ENCODE results near the gene SBF2.

The SBF2 gene

GRCh38 chr11:9874466-9874865, 419.6 kb downstream of the SBF2 start:
- DNase-seq (no peak), ATAC-seq (ENCODE audit: insufficient read depth, low read depth) (no peak)
- Histone ChIP-seq H3K27me3 (ENCODE audit: insufficient read depth, low read length, poor library complexity) (no peaks in the 10 kb centered on the region), H4K20me1 (ENCODE audit: insufficient read depth, low read length) (no peaks in the 10 kb centered on the region), H3K4me2 (ENCODE audit: insufficient read depth, low read length) (no peak overlapping the region), H3K9ac (ENCODE audit: low read depth, low read length) (no peak overlapping the region), H3K4me3 (ENCODE audit: low read depth in 1 of 2, low read length in 2 of 2) (no peak overlapping the region), H3K4me1 (ENCODE audit: insufficient read depth, low read length) (no peaks in the 10 kb centered on the region), H2AFZ (ENCODE audit: low read depth, low read length) (no peak overlapping the region), H3K36me3 (ENCODE audit: insufficient read depth, low read length) (no peaks in the 10 kb centered on the region), H3K79me2 (ENCODE audit: insufficient read depth, low read length) (no peaks in the 10 kb centered on the region), H3K9me3 (ENCODE audit: insufficient read depth, low read length, severe bottlenecking) (no peaks in the 10 kb centered on the region), H3K27ac (ENCODE audit: low read length) (no peak overlapping the region)
- no peak for TF ChIP-seq EZH2 (IDR thresholded peaks at IDR 0.05; ENCODE audit: borderline replicate concordance, low read depth, low read length, severe bottlenecking)

GRCh38 chr11:9868641-9869040, 425.4 kb downstream of the SBF2 start:
- H2AFZ ChIP-seq (ENCODE audit: low read depth, low read length): no peak overlapping the region
- no peaks in the 10 kb centered on the region for H3K4me1 ChIP-seq (ENCODE audit: insufficient read depth, low read length)
- H3K9me3 ChIP-seq (ENCODE audit: insufficient read depth, low read length, severe bottlenecking): no peaks in the 10 kb centered on the region
- H3K4me2 ChIP-seq (ENCODE audit: insufficient read depth, low read length): no peak overlapping the region
- no peak overlapping the region for H3K9ac ChIP-seq (ENCODE audit: low read depth, low read length)
- no peak overlapping the region for H3K27ac ChIP-seq (ENCODE audit: low read length)
- H3K79me2 ChIP-seq (ENCODE audit: insufficient read depth, low read length): no peaks in the 10 kb centered on the region
- ATAC-seq (ENCODE audit: insufficient read depth, low read depth) (no peak), DNase-seq (no peak)
- H4K20me1 ChIP-seq (ENCODE audit: insufficient read depth, low read length): no peaks in the 10 kb centered on the region
- H3K27me3 ChIP-seq (ENCODE audit: insufficient read depth, low read length, poor library complexity): no peaks in the 10 kb centered on the region
- no peak for TF ChIP-seq EZH2 (IDR thresholded peaks at IDR 0.05; ENCODE audit: borderline replicate concordance, low read depth, low read length, severe bottlenecking)
- no peak for TF ChIP-seq CTCF (IDR thresholded peaks at IDR 0.05; ENCODE audit: borderline replicate concordance, extremely low read depth, low read length, poor library complexity, severe bottlenecking)
- no peaks in the 10 kb centered on the region for H3K36me3 ChIP-seq (ENCODE audit: insufficient read depth, low read length)
- no peak overlapping the region for H3K4me3 ChIP-seq (ENCODE audit: low read depth in 1 of 2, low read length in 2 of 2)

GRCh38 chr11:9862981-9863380, 431.0 kb downstream of the SBF2 start:
- ATAC-seq (ENCODE audit: insufficient read depth, low read depth) (no peak), DNase-seq (no peak)
- TF ChIP-seq CTCF (IDR thresholded peaks at IDR 0.05; ENCODE audit: borderline replicate concordance, extremely low read depth, low read length, poor library complexity, severe bottlenecking) (no peak), EZH2 (IDR thresholded peaks at IDR 0.05; ENCODE audit: borderline replicate concordance, low read depth, low read length, severe bottlenecking) (no peak)
- no peak overlapping the region for H3K4me2 ChIP-seq (ENCODE audit: insufficient read depth, low read length)
- no peak overlapping the region for H3K9ac ChIP-seq (ENCODE audit: low read depth, low read length)
- no peaks in the 10 kb centered on the region for H3K27me3 ChIP-seq (ENCODE audit: insufficient read depth, low read length, poor library complexity)
- H4K20me1 ChIP-seq (ENCODE audit: insufficient read depth, low read length): no peaks in the 10 kb centered on the region
- peaks cover 24% of the 10 kb centered on the region for H3K4me1 ChIP-seq (ENCODE audit: insufficient read depth, low read length)
- H3K9me3 ChIP-seq (ENCODE audit: insufficient read depth, low read length, severe bottlenecking): no peaks in the 10 kb centered on the region
- H3K27ac ChIP-seq (ENCODE audit: low read length): no peak overlapping the region
- no peaks in the 10 kb centered on the region for H3K36me3 ChIP-seq (ENCODE audit: insufficient read depth, low read length)
- H3K79me2 ChIP-seq (ENCODE audit: insufficient read depth, low read length): no peaks in the 10 kb centered on the region
- H2AFZ ChIP-seq (ENCODE audit: low read depth, low read length): no peak overlapping the region
- H3K4me3 ChIP-seq (ENCODE audit: low read depth in 1 of 2, low read length in 2 of 2): no peak overlapping the region

GRCh38 chr11:9861860-9862725, 431.9 kb downstream of the SBF2 start:
- DNase-seq (peak; percentile 56), ATAC-seq (ENCODE audit: insufficient read depth, low read depth) (peak; percentile 94)
- Histone ChIP-seq H3K79me2 (ENCODE audit: insufficient read depth, low read length) (no peaks in the 10 kb centered on the region), H3K36me3 (ENCODE audit: insufficient read depth, low read length) (no peaks in the 10 kb centered on the region), H3K27me3 (ENCODE audit: insufficient read depth, low read length, poor library complexity) (no peaks in the 10 kb centered on the region), H3K4me3 (ENCODE audit: low read depth in 1 of 2, low read length in 2 of 2) (no peak overlapping the region), H3K9ac (ENCODE audit: low read depth, low read length) (no peak overlapping the region), H3K27ac (ENCODE audit: low read length) (no peak overlapping the region), H3K4me2 (ENCODE audit: insufficient read depth, low read length) (no peak overlapping the region), H3K9me3 (ENCODE audit: insufficient read depth, low read length, severe bottlenecking) (no peaks in the 10 kb centered on the region), H2AFZ (ENCODE audit: low read depth, low read length) (no peak overlapping the region), H4K20me1 (ENCODE audit: insufficient read depth, low read length) (no peaks in the 10 kb centered on the region), H3K4me1 (ENCODE audit: insufficient read depth, low read length) (peaks cover 24% of the 10 kb centered on the region)
- peak; percentile 89 for TF ChIP-seq CTCF (IDR thresholded peaks at IDR 0.05; ENCODE audit: borderline replicate concordance, extremely low read depth, low read length, poor library complexity, severe bottlenecking)
- no peak for TF ChIP-seq EZH2 (IDR thresholded peaks at IDR 0.05; ENCODE audit: borderline replicate concordance, low read depth, low read length, severe bottlenecking)
